ENCODE data around the gene HMGB4.

- TF ChIP-seq CTCF (IDR thresholded peaks at IDR 0.05) (no peak), POLR2A (IDR thresholded peaks at IDR 0.05) (no peak)
Measured at GRCh38 chr1:33826711-33827110, 37.2 kb upstream of the HMGB4 start.

All from esophagus squamous epithelium (tissue), 4 donors.